K562 (cell line): ENCODE data around the gene HARS2. TPM values are rescaled to one million over a fixed set of nuclear protein-coding genes. Genes with fewer than 3 reads are reported as not detected.

ENCODE experiments used
- BHLHE40 ChIP-seq: IDR thresholded peaks from 2 replicates; pipeline ENCODE4 v1.6.1; 2011; ENCODE audit warnings: low read length, improper control_type of control experiment
- ELF1 ChIP-seq: fragments of 200-800 bp; sonication (Bioruptor generic); IDR thresholded peaks from 2 replicates; pipeline ENCODE4 v1.6.1; 2016; ENCODE audit warnings: missing genetic modification characterization, missing compliant biosample characterization
- ELF2 ChIP-seq: fragments of 250-450 bp; sonication (Bioruptor Pico); IDR thresholded peaks from 2 replicates; pipeline ENCODE4 v1.5.0; 2021; ENCODE audit warnings: mild to moderate bottlenecking
- ESRRA ChIP-seq: fragments of 450-650 bp; IDR thresholded peaks from 2 replicates; pipeline ENCODE4 v1.6.1; 2014; ENCODE audit warnings: low read depth, mild to moderate bottlenecking, moderate library complexity, borderline replicate concordance
- ETV5 ChIP-seq: sonication (generic); formaldehyde crosslinking; IDR thresholded peaks from 2 replicates; pipeline ENCODE4 v1.4.0; 2020; ENCODE audit warnings: low read depth, mild to moderate bottlenecking, missing genetic modification reagents
- FOS ChIP-seq: IDR thresholded peaks from 3 replicates; pipeline ENCODE4 v1.6.1; 2011; ENCODE audit not compliant: insufficient read length; ENCODE audit errors: extremely low read depth
- FOXM1 ChIP-seq, 2 experiments: fragments of 450-650 bp in 1 of 2; sonication (generic) in 1 of 2; formaldehyde crosslinking in 1 of 2; IDR thresholded peaks; 2 replicates each; pipeline versions ENCODE4 v1.6.1 to v1.9.0; 2017 to 2022; ENCODE audit warnings: low read depth in 2 of 2, mild to moderate bottlenecking in 2 of 2, missing genetic modification reagents in 1 of 2, moderate library complexity in 1 of 2
- HNRNPLL ChIP-seq: fragments of 200-400 bp; formaldehyde crosslinking; IDR thresholded peaks from 2 replicates; pipeline ENCODE4 v1.6.1; 2017; ENCODE audit warnings: low read length, low read depth, mild to moderate bottlenecking; ENCODE audit not compliant: poor library complexity, severe bottlenecking
- LARP7 ChIP-seq: fragments of 450-650 bp; IDR thresholded peaks from 2 replicates; pipeline ENCODE4 v1.6.1; 2016
- MAFF ChIP-seq: IDR thresholded peaks from 2 replicates; pipeline ENCODE4 v1.6.1; 2012; ENCODE audit warnings: low read length, improper control_type of control experiment
- MBD2 ChIP-seq: sonication (generic); IDR thresholded peaks from 2 replicates; pipeline ENCODE4 v1.6.1; 2016; ENCODE audit warnings: low read depth, borderline replicate concordance
- NELFE ChIP-seq: IDR thresholded peaks from 2 replicates; pipeline ENCODE4 v1.6.1; 2011; ENCODE audit warnings: mild to moderate bottlenecking; ENCODE audit not compliant: insufficient read depth, insufficient read length
- NFYB ChIP-seq: IDR thresholded peaks from 2 replicates; pipeline ENCODE4 v1.6.1; 2011; ENCODE audit warnings: mild to moderate bottlenecking, moderate library complexity; ENCODE audit not compliant: insufficient read length; ENCODE audit errors: extremely low read depth
- NR2C1 ChIP-seq, 2 experiments: fragments of 450-650 bp; IDR thresholded peaks; 2 replicates each; pipeline ENCODE4 v1.6.1; 2017; ENCODE audit warnings: mild to moderate bottlenecking in 2 of 2, antibody characterized with exemption in 1 of 2, inconsistent platforms in 1 of 2, missing compliant biosample characterization in 1 of 2, missing genetic modification characterization in 1 of 2
- RNF219 ChIP-seq: fragments of 250-450 bp; sonication (Bioruptor Pico); IDR thresholded peaks from 2 replicates; pipeline ENCODE4 v1.5.0; 2022; ENCODE audit warnings: mild to moderate bottlenecking
- SIN3A ChIP-seq, 2 experiments: fragments of 150-350 bp in 1 of 2; IDR thresholded peaks; 2 replicates each; pipeline ENCODE4 v1.6.1; 2011 to 2016; ENCODE audit warnings: borderline replicate concordance in 2 of 2, low read depth in 2 of 2, low read length in 2 of 2, mild to moderate bottlenecking in 2 of 2, moderate library complexity in 2 of 2; ENCODE audit not compliant: control insufficient read depth in 1 of 2
- SP2 ChIP-seq: IDR thresholded peaks from 2 replicates; pipeline ENCODE4 v1.6.1; 2011; ENCODE audit warnings: mild to moderate bottlenecking, low read depth, low read length, moderate library complexity; ENCODE audit not compliant: poor library complexity, severe bottlenecking; ENCODE audit errors: extremely low read depth
- TSC22D4 ChIP-seq: fragments of 450-650 bp; IDR thresholded peaks from 2 replicates; pipeline ENCODE4 v1.6.1; 2016; ENCODE audit warnings: missing genetic modification characterization, missing biosample characterization, control low read depth
- WHSC1 ChIP-seq: IDR thresholded peaks from one replicate; pipeline ENCODE4 v1.6.1; 2012; ENCODE audit warnings: low read length, control low read depth, inconsistent platforms
- ZNF609 ChIP-seq: sonication (generic); formaldehyde crosslinking; IDR thresholded peaks from 2 replicates; pipeline ENCODE4 v1.8.1; 2023; ENCODE audit warnings: missing genetic modification reagents, mild to moderate bottlenecking, borderline replicate concordance
- ZSCAN29 ChIP-seq: fragments of 450-650 bp; IDR thresholded peaks from 2 replicates; pipeline ENCODE4 v1.6.1; 2017
- polyA plus RNA-seq, 8 experiments: library from polyadenylated mRNA; depleted of rRNA in 4 of 8; stranded (reverse) in 5 of 8; unstranded in 3 of 8; fragments of >200 nt; fragmentation: Nextera tagmentation in 2 of 8; fragmentation: Illumina TruSeq in 1 of 8; extraction: Ambion mirVana in 2 of 8; extraction: Trizol in 1 of 8; gene quantifications; 2 replicates each; pipeline versions ENCODE4 v1.2.1 to v1.2.3, GENCODE V29; 2011 to 2014; ENCODE audit warnings: inconsistent platforms in 1 of 8, missing spikeins in 1 of 8
- total RNA-seq, 7 experiments: library from RNA; depleted of rRNA in 6 of 7; stranded (reverse); fragments of >200 nt in 6 of 7; fragmentation: Illumina TruSeq in 2 of 7; extraction: Trizol in 2 of 7; gene quantifications; 2 replicates each; pipeline versions ENCODE4 v1.2.1 to v1.2.3, GENCODE V29; 2011 to 2021; ENCODE audit warnings: low replicate concordance in 1 of 7

HARS2 gene
- total and polyA plus RNA-seq, 9 of the 15 experiments (the other 6 are each of a cell fraction or from before 2014, with no cell fraction given): 8.5 to 41.6 (median 27.1) TPM

- TF ChIP-seq RNF219 (CRISPR knock-in tag) (no peak), LARP7 (no peak), BHLHE40 (peak; percentile 26; the same call in 1 of the 2 replicates), ETV5 (CRISPR knock-in tag) (no peak; the same call in 1 of the 2 replicates), FOXM1 (IDR thresholded peaks at IDR 0.05; ENCODE audit: low read depth) (no peak; the same call in 1 of the 2 replicates), FOXM1 (CRISPR knock-in tag; IDR thresholded peaks at IDR 0.05; ENCODE audit: low read depth) (no peak), NFYB (no peak), SIN3A (IDR thresholded peaks at IDR 0.05; ENCODE audit: borderline replicate concordance in 2 of 2, control insufficient read depth in 1 of 2, low read depth in 2 of 2, low read length in 2 of 2) (peak; percentile 54 to 57; a peak in 1 of 4 replicates), MAFF (peak; percentile 82; the same call in 1 of the 2 replicates), ZSCAN29 (peak; percentile 86; the same call in 1 of the 2 replicates), ZNF609 (no peak), ELF1 (tag) (0 out of 2 replicates have a peak, but pooled peaks have one; percentile 53), NR2C1 (IDR thresholded peaks at IDR 0.05) (no peak), NR2C1 (tag; IDR thresholded peaks at IDR 0.05) (no peak), ELF2 (CRISPR knock-in tag) (no peak), NELFE (no peak), TSC22D4 (no peak), SP2 (no peak), ESRRA (peak; percentile 71; the same call in 1 of the 2 replicates), FOS (peak; percentile 25), WHSC1 (no peak), HNRNPLL (no peak), MBD2 (no peak)
These were observed 34.7 kb downstream of the HARS2 start (continued) for GRCh38 chr5:140725799-140726471.
